NCI-H526 treated with DMSO at 0.1 percent for 48 hours (cell line): Measurements from ENCODE around the gene METTL17.

Experiments
- DNase-seq: peaks from one replicate; lab custom pipeline; 2025; lab: John Stamatoyannopoulos, UW

Gene METTL17

DNA sequence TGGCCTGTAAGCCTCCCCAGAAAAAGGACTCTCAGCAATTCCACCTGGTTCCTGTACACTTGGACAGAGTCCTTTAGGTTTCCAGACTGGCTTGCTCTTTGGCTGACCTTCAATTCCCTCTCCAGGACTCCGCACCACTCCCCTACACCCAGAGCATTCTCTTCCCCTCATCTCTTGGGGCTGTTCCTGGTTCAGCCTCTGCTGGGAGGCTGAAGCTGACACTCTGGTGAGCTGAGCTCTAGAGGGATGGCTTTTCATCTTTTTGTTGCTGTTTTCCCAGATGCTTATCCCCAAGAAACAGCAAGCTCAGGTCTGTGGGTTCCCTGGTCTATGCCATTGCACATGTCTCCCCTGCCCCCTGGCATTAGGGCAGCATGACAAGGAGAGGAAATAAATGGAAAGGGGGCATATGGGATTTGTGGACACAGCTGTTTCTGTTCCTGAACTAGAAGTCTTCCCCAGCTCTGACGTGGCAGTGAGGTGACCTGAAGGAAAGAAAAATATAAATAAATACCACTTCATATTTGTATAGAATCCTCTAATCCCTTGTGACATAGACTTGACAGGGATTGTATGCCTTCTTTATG, 53.7 kb downstream of the METTL17 start:
- no peak for DNase-seq

DNA sequence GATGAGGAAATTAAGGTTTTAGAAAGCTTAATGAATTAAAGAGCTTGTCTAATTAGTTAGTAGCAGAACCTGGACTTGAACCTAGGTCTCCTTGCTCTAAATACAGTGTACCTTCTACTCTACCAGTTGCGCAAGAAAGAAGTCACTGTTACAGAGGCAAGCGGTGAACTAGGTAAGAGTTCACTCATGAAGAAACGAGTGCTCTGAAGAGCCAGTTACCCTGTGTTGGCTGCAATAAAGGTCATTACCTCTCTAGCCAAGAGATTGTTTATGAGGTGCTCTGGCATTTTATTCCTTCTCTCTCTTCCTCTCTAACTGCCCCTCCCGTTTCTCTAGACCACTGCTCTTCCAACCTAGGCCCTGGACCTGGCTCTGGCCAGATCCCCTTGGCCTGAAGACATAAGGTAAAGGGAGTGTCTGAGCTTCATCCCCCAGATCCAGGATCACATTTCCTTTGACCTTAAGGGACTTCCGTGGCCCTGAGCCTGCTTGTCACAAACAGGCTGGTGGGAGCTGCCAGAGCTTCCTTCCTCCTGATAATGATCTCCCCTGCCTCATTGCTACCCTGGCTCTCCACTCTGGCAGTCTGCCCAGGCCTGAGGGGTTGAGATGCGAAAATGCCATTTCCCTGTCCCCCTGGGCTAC, 54.3 kb downstream of the METTL17 start:
- no peak for DNase-seq
